HL-60 (cell line): ENCODE measurements around the gene ANKRD33B.

Experiments
- DNase-seq, 2 experiments: peaks; one replicate each; pipeline ENCODE4 v3.0.0-alpha.2; 2010 to 2020; ENCODE audit warnings: low read depth in 1 of 2, low spot score in 1 of 2
- H3K27ac ChIP-seq: fragments of 250-450 bp; sonication (Bioruptor Pico); replicated peaks from 2 replicates; pipeline ENCODE4 v1.5.1; 2020; ENCODE audit warnings: mild to moderate bottlenecking, moderate library complexity
- H3K27me3 ChIP-seq: fragments of 250-450 bp; sonication (Bioruptor Pico); 2 replicates; pipeline ENCODE4 v1.5.1; 2021; ENCODE audit warnings: mild to moderate bottlenecking, moderate library complexity; ENCODE audit not compliant: insufficient read depth, poor library complexity, severe bottlenecking
- H3K4me3 ChIP-seq: replicated peaks from 2 replicates; pipeline ENCODE4 v1.5.1; 2011; ENCODE audit warnings: mild to moderate bottlenecking, control low read depth, low read length; ENCODE audit not compliant: insufficient read depth
- CTCF ChIP-seq: IDR thresholded peaks from one replicate; pipeline ENCODE4 v1.5.1; 2011; ENCODE audit warnings: low read length, control low read depth, inconsistent platforms; ENCODE audit not compliant: insufficient read depth
- GABPA ChIP-seq: IDR thresholded peaks from 2 replicates; pipeline ENCODE4 v1.6.1; 2012; ENCODE audit warnings: low read depth
- POLR2AphosphoS5 ChIP-seq: IDR thresholded peaks from 2 replicates; pipeline ENCODE4 v1.6.1; 2012; ENCODE audit warnings: low read depth
- SPI1 ChIP-seq: IDR thresholded peaks from 2 replicates; pipeline ENCODE4 v1.6.1; 2012; ENCODE audit warnings: low read depth, mild to moderate bottlenecking, borderline replicate concordance
- TF ChIP-seq, protein P1 (sequence below): IDR thresholded peaks from 2 replicates; pipeline ENCODE4 v1.6.1; 2012; ENCODE audit warnings: low read depth; ENCODE audit not compliant: insufficient replicate concordance

The ANKRD33B gene

DNA sequence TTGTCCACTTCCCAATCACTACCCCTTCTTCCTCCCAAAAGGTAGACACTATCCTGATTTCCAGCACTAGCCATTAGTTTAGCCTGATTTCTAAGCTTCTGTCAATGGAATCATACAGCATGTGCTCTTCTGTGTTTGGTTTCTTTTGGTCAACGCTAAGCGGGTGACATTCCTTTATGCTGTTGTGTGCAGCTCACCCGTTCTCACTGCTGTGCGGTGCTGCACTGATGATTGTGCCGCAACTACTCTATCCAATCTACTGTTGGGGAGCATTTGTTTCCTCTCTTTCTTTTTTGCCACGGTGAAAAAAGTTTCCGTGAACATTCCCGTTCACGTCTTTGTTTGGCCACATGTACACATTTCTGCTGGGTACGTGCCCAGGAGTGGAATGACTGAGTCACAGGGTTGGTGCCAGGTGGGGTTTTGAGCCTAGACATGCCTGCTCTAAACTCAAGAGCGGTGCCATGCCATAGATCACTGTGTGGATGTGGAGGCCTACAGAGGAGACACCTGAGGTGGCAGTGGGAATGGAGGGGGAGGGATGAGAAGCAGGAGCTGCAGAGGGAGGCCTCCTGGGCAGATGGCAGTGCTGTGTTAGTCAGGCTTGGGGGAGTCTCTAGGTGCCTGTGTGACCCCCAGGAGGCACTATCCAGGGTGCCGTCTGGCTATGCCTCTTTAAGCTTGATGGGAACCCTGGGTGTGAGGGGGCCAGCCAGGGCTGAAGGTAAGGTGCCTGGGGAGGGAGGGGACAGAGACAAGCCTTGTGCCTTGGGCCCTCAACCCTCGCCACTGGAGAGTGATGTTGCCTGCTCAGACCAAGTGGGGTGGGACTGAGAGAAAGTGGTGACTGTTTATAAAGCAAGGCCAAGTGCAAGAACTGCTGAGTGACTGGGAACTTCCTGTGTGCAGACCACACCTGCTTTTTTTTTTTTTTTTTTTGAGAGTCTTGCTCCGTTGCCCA lies 11.4 kb upstream of the ANKRD33B start:
- Histone ChIP-seq H3K4me3 (no peak overlapping the region), H3K27ac (no peak overlapping the region), H3K27me3 (no peaks in the 10 kb centered on the region)
- TF ChIP-seq SPI1 (no peak), POLR2AphosphoS5 (no peak), CTCF (no peak), GABPA (no peak)
- TF ChIP-seq, protein P1, sequence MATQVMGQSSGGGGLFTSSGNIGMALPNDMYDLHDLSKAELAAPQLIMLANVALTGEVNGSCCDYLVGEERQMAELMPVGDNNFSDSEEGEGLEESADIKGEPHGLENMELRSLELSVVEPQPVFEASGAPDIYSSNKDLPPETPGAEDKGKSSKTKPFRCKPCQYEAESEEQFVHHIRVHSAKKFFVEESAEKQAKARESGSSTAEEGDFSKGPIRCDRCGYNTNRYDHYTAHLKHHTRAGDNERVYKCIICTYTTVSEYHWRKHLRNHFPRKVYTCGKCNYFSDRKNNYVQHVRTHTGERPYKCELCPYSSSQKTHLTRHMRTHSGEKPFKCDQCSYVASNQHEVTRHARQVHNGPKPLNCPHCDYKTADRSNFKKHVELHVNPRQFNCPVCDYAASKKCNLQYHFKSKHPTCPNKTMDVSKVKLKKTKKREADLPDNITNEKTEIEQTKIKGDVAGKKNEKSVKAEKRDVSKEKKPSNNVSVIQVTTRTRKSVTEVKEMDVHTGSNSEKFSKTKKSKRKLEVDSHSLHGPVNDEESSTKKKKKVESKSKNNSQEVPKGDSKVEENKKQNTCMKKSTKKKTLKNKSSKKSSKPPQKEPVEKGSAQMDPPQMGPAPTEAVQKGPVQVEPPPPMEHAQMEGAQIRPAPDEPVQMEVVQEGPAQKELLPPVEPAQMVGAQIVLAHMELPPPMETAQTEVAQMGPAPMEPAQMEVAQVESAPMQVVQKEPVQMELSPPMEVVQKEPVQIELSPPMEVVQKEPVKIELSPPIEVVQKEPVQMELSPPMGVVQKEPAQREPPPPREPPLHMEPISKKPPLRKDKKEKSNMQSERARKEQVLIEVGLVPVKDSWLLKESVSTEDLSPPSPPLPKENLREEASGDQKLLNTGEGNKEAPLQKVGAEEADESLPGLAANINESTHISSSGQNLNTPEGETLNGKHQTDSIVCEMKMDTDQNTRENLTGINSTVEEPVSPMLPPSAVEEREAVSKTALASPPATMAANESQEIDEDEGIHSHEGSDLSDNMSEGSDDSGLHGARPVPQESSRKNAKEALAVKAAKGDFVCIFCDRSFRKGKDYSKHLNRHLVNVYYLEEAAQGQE, result no peak
- peak in 1 of 2 experiments; percentile 15 for DNase-seq

DNA sequence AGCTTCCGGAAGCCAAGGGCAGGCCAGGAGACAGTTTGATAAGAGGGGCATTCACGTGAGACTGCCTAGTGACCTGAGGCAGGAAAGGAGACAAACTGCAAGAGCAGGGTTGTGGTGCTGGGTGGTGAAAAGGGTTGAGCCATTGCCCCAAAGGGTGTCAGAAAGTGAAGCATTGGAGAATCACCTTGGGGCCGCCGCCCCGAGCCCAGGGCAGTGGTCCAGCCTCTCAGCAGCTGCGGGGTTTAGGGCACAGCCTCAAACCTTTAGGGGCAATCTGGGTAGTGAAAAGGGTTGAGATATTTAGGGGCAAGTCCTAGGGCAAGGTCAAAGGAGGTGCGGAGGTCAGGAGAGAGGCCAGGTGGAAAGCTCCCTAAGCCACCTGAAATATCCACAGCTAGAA lies 10.4 kb upstream of the ANKRD33B start:
- DNase-seq, result no peak
- no peak overlapping the region for H3K27ac ChIP-seq
- H3K4me3 ChIP-seq, result no peak overlapping the region
- TF ChIP-seq CTCF, result no peak
- no peak for TF ChIP-seq POLR2AphosphoS5
- no peak for TF ChIP-seq SPI1
- TF ChIP-seq GABPA, result no peak
- TF ChIP-seq, protein P1, result no peak
- no peaks in the 10 kb centered on the region for H3K27me3 ChIP-seq

- Histone ChIP-seq H3K27ac (no peak overlapping the region), H3K27me3 (no peaks in the 10 kb centered on the region), H3K4me3 (no peak overlapping the region)
- DNase-seq, result no peak
- TF ChIP-seq GABPA (no peak), SPI1 (no peak), CTCF (no peak)
- TF ChIP-seq, protein P1, result no peak
These were observed 8.6 kb upstream of the ANKRD33B start for GRCh38 chr5:10555277-10555684.
